K562 (cell line): Measurements from ENCODE around the gene CFAP300.

ENCODE experiments used
- ZNF780A ChIP-seq: fragments of 250-450 bp; sonication (Bioruptor Pico); IDR thresholded peaks from 2 replicates; pipeline ENCODE4 v1.5.0; 2021; ENCODE audit warnings: mild to moderate bottlenecking
- ZZZ3 ChIP-seq: fragments of 450-650 bp; IDR thresholded peaks from 2 replicates; pipeline ENCODE4 v1.6.1; 2016; ENCODE audit warnings: antibody characterized with exemption, mild to moderate bottlenecking, moderate library complexity
- TF ChIP-seq, protein P1 (sequence below): sonication (generic); formaldehyde crosslinking; IDR thresholded peaks from 2 replicates; pipeline ENCODE4 v1.8.1; 2022; ENCODE audit warnings: missing genetic modification reagents

DNA sequence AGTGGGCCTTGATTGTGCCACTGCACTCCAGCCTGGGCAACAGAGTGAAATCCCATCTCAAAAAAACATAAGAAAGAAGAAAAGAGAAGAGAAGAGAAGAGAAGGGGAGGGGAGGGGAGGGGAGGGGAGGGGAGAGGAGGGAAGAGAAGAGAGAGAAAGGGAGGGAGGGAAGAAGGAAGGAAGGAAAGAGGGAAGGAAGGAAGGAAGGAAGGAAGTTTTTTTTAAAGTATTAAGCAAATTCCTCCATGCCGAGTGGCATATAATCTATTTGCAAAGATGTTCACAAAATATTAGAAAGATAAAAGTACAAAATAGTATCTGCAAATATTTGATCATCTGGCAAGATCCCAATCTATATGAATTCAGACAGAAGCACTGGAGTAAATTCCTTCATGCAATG is 10.5 kb upstream of the CFAP300 start:
- TF ChIP-seq ZNF780A (CRISPR knock-in tag) (no peak), ZZZ3 (no peak)
- TF ChIP-seq, protein P1, sequence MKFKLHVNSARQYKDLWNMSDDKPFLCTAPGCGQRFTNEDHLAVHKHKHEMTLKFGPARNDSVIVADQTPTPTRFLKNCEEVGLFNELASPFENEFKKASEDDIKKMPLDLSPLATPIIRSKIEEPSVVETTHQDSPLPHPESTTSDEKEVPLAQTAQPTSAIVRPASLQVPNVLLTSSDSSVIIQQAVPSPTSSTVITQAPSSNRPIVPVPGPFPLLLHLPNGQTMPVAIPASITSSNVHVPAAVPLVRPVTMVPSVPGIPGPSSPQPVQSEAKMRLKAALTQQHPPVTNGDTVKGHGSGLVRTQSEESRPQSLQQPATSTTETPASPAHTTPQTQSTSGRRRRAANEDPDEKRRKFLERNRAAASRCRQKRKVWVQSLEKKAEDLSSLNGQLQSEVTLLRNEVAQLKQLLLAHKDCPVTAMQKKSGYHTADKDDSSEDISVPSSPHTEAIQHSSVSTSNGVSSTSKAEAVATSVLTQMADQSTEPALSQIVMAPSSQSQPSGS (CRISPR knock-in tag), result no peak
